Endodermal cell (in vitro differentiated cells): ENCODE data around the gene KCNK15. TPM values are rescaled to one million over a fixed set of nuclear protein-coding genes. Genes with fewer than 3 reads are reported as not detected.

Source experiments
- DNase-seq: peaks from one replicate; pipeline ENCODE4 v3.0.0-alpha.2; 2017
- H3K27ac ChIP-seq: 2 replicates; pipeline ENCODE4 v1.5.1; 2013; ENCODE audit warnings: mild to moderate bottlenecking, low read depth, low read length, moderate library complexity
- H3K27me3 ChIP-seq: 2 replicates; pipeline ENCODE4 v1.6.1; 2013; ENCODE audit warnings: mild to moderate bottlenecking, low read length, moderate library complexity; ENCODE audit not compliant: insufficient read depth, control insufficient read depth, poor library complexity, severe bottlenecking
- H3K36me3 ChIP-seq: 2 replicates; pipeline ENCODE4 v1.7.0; 2013; ENCODE audit warnings: mild to moderate bottlenecking, low read length, moderate library complexity; ENCODE audit not compliant: control insufficient read depth, insufficient read depth
- H3K4me1 ChIP-seq: one replicate; pipeline ENCODE4 v1.7.0; 2013; ENCODE audit warnings: low read length; ENCODE audit not compliant: control insufficient read depth, insufficient read depth
- H3K4me3 ChIP-seq: 2 replicates; pipeline ENCODE4 v1.5.1; 2013; ENCODE audit warnings: mild to moderate bottlenecking, low read length, moderate library complexity
- H3K9ac ChIP-seq: 2 replicates; pipeline ENCODE4 v1.6.1; 2013; ENCODE audit warnings: mild to moderate bottlenecking, low read length, moderate library complexity; ENCODE audit not compliant: poor library complexity, severe bottlenecking; ENCODE audit errors: extremely low read depth
- H3K9me3 ChIP-seq: 2 replicates; pipeline ENCODE4 v1.6.1; 2013; ENCODE audit warnings: mild to moderate bottlenecking, low read length, moderate library complexity; ENCODE audit not compliant: control insufficient read depth
- H3K27ac Mint-ChIP-seq: 2 replicates; pipeline ENCODE4 v1.8.0; 2020; ENCODE audit warnings: mixed read lengths
- H3K27me3 Mint-ChIP-seq: 2 replicates; pipeline ENCODE4 v1.8.0; 2021; ENCODE audit warnings: mild to moderate bottlenecking, mixed read lengths; ENCODE audit not compliant: insufficient read depth
- H3K36me3 Mint-ChIP-seq: 2 replicates; pipeline ENCODE4 v1.8.0; 2020; ENCODE audit warnings: low read depth, mixed read lengths
- H3K4me1 Mint-ChIP-seq: 2 replicates; pipeline ENCODE4 v1.8.0; 2020; ENCODE audit warnings: mixed read lengths
- H3K4me3 Mint-ChIP-seq: 2 replicates; pipeline ENCODE4 v1.8.0; 2020; ENCODE audit warnings: mild to moderate bottlenecking, moderate library complexity, mixed read lengths
- H3K9me3 Mint-ChIP-seq: 2 replicates; pipeline ENCODE4 v1.8.0; 2020; ENCODE audit warnings: mild to moderate bottlenecking, mixed read lengths
- CTCF ChIP-seq: fragments of 200-600 bp; sonication (generic); conservative IDR thresholded peaks from 2 replicates; pipeline ENCODE4 v1.5.0; 2021; ENCODE audit warnings: antibody characterized with exemption, mild to moderate bottlenecking
- WGBS, 2 experiments: methylation state at CpG; one replicate each; pipeline versions ENCODE4 v1.1.5 to v1.1.7; 2013; ENCODE audit warnings: missing lambda C conversion rate in 2 of 2, mixed read lengths in 1 of 2; ENCODE audit not compliant: insufficient coverage in 1 of 2, insufficient read length in 1 of 2; 5-methylcytosine and 5-hydroxymethylcytosine counted together
- total RNA-seq, 2 donors: library from RNA; stranded (reverse); fragmentation: NEBNext Ultra II Directional in 1 of 2; extraction: Animal tissue kit (Norgen Biotek cat#: 25700) in 1 of 2; gene quantifications; 2 replicates in 1 of 2; 3 replicates in 1 of 2; pipeline ENCODE4 v1.2.1, GENCODE V29; 2021

Gene KCNK15
- total RNA-seq, 2 donors from 2014 or later, result 0.15 to 0.22 TPM

- Histone ChIP-seq H3K9me3 (no peaks in the 10 kb centered on the region), H3K4me3 (no peak overlapping the region), H3K9ac (no peak overlapping the region), H3K4me1 (no peaks in the 10 kb centered on the region), H3K36me3 (no peaks in the 10 kb centered on the region), H3K27ac (no peak overlapping the region), H3K27me3 (no peaks in the 10 kb centered on the region)
- no peaks in the 10 kb centered on the region for H3K27me3 Mint-ChIP-seq
- no peaks in the 10 kb centered on the region for H3K9me3 Mint-ChIP-seq
- no peak overlapping the region for H3K4me3 Mint-ChIP-seq
- H3K4me1 Mint-ChIP-seq, result no peaks in the 10 kb centered on the region
- DNase-seq, result no peak
- H3K27ac Mint-ChIP-seq, result no peak overlapping the region
- TF ChIP-seq CTCF, result no peak
- H3K36me3 Mint-ChIP-seq, result no peaks in the 10 kb centered on the region
- 93 to 97% methylated on average over 5 to 9 of the region's 9 CpGs for WGBS, 2 experiments
Observed at GRCh38 chr20:44709797-44710196, 35.9 kb upstream of the KCNK15 start.

- Mint-ChIP-seq H3K27ac (no peak overlapping the region), H3K27me3 (no peaks in the 10 kb centered on the region), H3K4me1 (no peaks in the 10 kb centered on the region), H3K9me3 (no peaks in the 10 kb centered on the region), H3K4me3 (no peak overlapping the region), H3K36me3 (no peaks in the 10 kb centered on the region)
- no peaks in the 10 kb centered on the region for H3K27me3 ChIP-seq
- no peak overlapping the region for H3K27ac ChIP-seq
- H3K9me3 ChIP-seq, result no peaks in the 10 kb centered on the region
- no peaks in the 10 kb centered on the region for H3K36me3 ChIP-seq
- H3K4me1 ChIP-seq, result no peaks in the 10 kb centered on the region
- no peak for TF ChIP-seq CTCF
- DNase-seq, result no peak
- 92% methylated on average over 4 to 8 of the region's 8 CpGs for WGBS, 2 experiments
- no peak overlapping the region for H3K9ac ChIP-seq
- H3K4me3 ChIP-seq, result no peak overlapping the region
Observed at GRCh38 chr20:44711237-44711636, 34.4 kb upstream of the KCNK15 start.

- WGBS, 2 experiments, result 92 to 95% methylated on average over 10 to 13 of the region's 13 CpGs
- H3K4me3 Mint-ChIP-seq, result no peak overlapping the region
- no peaks in the 10 kb centered on the region for H3K27me3 Mint-ChIP-seq
- H3K9ac ChIP-seq, result no peak overlapping the region
- H3K36me3 ChIP-seq, result no peaks in the 10 kb centered on the region
- H3K9me3 ChIP-seq, result no peaks in the 10 kb centered on the region
- H3K27me3 ChIP-seq, result no peaks in the 10 kb centered on the region
- no peak for TF ChIP-seq CTCF
- DNase-seq, result no peak
- no peak overlapping the region for H3K4me3 ChIP-seq
- H3K4me1 Mint-ChIP-seq, result no peaks in the 10 kb centered on the region
- no peaks in the 10 kb centered on the region for H3K9me3 Mint-ChIP-seq
- no peak overlapping the region for H3K27ac ChIP-seq
- no peaks in the 10 kb centered on the region for H3K4me1 ChIP-seq
- H3K36me3 Mint-ChIP-seq, result no peaks in the 10 kb centered on the region
- no peak overlapping the region for H3K27ac Mint-ChIP-seq
Observed at GRCh38 chr20:44714102-44714700, 31.5 kb upstream of the KCNK15 start.
